Amygdala (tissue), 56 donors: ENCODE measurements around the gene RREB1.
"Not testable (repeated sequence)": the region's sequence is repeated elsewhere in the genome, so short reads cannot be mapped to it uniquely, and the experiment has no call there.

Source experiments
- DNase-seq, 56 donors: peaks; one replicate each; lab custom pipeline; 2025; lab: John Stamatoyannopoulos, UW

Gene RREB1

GRCh38 chr6:7255918-7256317, 148.2 kb downstream of the RREB1 start:
- no peak for DNase-seq

- DNase-seq: no peak
These were observed 149.0 kb downstream of the RREB1 start for GRCh38 chr6:7256785-7257184.

DNA sequence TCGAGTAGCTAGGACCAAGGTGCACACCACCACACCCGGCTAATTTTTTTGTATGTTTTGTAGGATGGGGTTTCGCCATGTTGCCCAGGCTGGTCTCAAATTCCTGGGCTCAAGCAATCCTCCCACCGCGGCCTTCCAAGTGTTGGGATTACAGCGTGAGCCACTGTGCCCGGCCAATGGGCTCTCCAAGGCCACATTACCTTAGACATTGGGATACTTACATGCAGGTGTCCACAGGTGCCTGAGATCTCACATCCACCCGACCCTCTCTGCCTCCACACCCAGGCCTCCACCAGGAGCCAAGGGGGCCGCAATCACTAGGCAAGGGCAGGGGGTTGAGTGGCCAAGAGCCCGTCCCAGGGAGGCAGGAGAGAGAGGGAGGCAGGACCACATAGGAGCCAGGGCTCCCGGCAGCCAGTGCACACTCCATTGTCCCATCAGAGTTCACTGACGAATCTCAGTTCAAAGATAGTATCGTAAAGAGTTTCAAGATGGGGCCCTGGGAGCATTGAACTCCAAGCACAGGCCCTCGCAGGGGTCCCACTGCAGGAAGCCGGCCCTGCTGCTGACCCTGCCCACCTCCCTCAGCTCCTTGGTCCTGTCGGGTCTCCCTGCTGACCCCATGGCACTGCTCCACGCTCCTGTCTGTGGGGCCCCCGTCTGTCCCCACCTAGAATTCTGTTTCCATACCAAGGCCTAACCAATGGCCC, 149.9 kb downstream of the RREB1 start:
- DNase-seq: no peak

DNA sequence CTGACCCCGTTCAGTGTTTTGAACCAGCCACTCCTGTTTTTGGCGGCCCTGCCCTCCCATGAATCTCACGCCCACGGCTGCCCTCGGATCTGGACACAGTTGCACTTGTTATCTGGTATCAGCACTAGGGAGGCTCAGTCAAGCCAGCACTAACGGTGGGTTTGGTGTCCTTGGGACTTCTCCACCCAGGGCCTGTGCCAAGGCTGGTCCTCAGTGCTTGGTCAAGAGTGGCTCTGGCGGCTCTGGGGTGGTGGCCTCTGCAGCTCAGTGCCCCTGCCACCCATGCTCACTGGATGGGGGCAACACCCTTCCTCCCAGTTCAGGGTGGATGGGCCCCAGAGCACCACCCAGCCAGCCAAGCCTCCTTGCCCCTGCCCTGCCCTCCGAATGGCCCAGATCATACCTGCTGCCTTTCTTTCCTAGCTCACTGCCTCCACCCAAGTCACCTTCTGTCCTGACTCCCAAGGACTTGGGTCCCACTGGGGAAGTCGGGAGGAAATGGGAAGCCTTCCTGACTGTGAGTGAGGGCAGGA, 150.5 kb downstream of the RREB1 start:
- no peak for DNase-seq

DNA sequence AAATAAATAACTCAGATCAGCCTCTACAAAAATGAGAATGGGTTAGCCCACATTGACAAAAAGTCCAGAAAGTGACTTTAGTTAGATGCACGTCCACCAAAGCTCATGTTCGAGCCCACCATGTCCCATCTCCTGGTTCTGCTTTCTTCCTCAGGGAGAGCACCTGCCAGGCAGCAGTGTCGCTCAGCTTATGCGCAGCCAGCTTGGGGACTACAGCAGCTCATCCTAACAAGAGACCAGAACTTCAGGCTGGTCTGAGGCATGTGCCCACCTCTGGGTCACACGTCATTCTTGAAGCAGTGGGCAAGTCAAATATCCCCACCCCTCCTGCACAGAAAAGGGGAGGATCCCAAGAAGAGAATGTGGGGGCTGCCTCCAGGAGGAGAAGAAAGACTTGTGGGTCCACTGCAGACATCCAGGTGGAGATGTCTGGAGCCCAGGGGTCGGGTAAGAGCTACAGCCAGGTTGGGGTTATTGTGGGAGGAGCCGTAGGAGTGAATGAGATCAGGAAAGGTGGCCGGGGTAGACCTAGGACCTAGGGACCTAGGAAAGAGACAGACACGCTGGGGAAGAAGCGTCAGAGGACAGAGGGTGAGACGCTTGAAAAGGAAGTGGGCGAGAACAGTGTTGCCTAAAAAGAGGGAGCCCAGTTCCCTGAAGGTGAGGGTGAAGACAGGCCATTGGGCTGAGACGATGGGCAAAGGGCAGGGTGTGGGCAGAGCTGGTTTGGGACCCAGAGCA, 152.7 kb downstream of the RREB1 start:
- no peak for DNase-seq

DNA sequence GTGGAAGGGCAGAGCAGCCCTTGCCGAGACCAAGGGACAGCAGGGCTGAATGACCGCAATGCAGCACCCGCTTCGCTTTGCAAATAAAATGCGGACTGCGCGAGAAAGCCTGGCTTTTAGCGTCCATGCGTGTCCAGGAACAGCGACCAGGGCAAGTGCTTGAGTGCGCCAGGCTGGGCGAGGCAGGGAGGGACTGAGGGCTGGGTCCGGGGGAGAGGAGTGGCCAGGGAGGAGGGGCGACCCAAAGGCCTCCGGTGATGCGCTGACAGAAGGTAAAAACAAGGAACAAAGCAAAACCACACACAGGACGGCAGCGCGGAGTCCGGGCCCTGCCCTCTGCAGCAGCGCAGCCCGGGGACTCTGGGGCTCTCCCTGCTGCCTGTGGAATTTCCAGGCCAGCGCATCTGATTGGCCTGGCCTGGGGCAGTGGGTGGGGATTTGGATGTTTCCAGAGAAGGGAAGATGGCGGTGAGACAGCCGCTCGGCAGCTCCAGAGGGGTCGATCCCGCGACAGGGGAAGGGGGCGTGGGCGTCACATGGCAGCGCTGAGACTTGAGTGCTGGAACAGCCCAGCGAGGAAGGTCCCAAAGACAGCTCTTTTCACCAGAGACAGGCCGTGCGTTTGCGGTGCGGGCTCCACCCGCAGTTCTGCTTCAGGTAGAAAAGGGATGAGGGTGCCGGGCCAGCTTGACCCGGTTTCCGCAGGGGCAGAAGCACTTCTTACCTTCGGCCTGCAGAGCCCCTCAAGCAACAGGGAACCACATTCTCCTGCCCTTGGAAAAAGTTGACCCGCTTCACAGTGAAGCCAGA, 153.5 kb downstream of the RREB1 start:
- DNase-seq: peak in 54 of 56 donors; percentile 19 to 86 (median 66)

GRCh38 chr6:7261852-7262461, 154.2 kb downstream of the RREB1 start:
- peak in 2 of 56 donors; percentile 25 to 34 for DNase-seq

- DNase-seq: no peak
These were observed 155.2 kb downstream of the RREB1 start for GRCh38 chr6:7262746-7263518.

DNA sequence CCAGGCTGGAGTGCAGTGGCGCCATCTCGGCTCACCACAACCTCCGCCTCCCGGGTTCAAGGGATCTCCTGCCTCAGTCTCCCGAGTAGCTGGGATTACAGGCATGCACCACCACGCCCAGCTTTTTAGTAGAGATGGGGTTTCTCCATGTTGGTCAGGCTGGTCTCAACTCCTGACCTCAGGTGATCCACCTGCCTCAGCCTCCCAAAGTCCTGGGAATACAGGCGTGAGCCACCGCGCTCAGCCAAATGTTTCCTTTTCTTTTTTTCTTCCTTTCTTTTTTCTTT, 155.7 kb downstream of the RREB1 start:
- DNase-seq: not testable (repeated sequence)

- DNase-seq: no peak
These were observed 156.3 kb downstream of the RREB1 start for GRCh38 chr6:7264041-7264440.

DNA sequence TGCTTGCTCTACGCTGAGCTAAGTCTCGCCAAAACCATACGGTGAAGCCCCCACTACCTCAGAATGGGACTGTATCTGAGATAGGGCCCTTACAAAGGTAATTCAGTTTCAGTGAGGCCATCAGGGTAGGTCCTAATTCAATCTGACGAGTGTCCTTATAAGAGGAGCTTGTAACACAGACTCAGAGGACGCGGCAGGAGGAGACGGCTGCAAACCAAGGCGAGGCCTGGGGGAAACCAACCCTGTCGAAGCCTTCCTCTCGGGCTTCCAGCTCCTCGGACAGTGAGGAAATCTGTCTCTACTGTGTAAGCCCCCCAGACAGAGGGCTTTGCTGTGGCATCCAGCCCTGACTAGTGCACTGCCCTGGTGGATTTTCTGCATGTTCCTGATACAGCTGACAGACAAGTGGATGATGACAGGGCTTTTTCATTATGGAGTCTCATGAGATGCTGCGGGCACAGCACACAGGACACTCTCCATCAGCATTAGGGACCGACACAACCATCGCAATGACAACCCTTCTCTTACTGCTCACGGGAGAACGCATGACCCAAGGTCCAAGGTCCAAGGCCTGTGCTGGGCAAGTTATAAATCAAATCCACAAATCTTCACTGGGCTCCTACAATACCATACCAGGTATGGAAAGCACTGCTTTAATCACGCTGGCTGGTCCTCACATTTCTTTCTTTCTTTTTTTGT, 157.1 kb downstream of the RREB1 start:
- DNase-seq: no peak

DNA sequence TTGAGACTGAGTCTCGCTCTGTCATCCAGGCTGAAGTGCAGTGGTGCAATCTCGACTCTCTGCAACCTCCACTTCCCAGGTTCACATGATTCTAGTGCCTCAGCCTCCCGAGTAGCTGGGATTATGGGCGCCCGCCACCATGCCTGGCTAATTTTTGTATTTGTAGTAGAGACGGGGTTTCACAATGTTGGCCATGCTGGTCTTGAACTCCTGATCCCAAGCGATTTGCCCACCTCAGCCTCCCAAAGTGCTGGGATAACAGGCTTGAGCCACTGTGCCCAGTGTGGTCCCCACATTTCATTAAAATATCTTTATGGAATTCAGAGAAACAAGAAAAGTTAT, 157.6 kb downstream of the RREB1 start:
- not testable (repeated sequence) for DNase-seq

DNA sequence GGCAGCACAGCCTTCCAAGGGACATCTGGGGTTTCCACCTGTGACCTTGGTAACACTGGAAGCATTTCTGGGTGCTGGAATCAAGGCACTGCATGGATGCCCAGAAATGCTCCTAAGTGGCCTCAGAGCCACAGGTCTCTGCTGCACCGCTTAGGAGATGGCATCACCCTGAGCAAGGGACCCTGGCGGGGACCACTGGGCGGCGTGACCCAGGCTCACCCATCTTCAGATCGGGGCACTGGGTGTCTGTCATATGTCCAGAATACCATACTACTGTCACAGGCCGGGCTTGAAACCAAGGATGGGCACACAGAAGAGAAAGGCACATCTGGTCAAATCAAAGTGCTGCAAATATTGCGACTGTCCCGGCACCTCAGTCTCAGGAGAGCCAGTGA, 159.3 kb downstream of the RREB1 start:
- no peak for DNase-seq

GRCh38 chr6:7267466-7268091, 159.8 kb downstream of the RREB1 start:
- DNase-seq: peak in 46 of 56 donors; percentile 14 to 85 (median 62)

DNA sequence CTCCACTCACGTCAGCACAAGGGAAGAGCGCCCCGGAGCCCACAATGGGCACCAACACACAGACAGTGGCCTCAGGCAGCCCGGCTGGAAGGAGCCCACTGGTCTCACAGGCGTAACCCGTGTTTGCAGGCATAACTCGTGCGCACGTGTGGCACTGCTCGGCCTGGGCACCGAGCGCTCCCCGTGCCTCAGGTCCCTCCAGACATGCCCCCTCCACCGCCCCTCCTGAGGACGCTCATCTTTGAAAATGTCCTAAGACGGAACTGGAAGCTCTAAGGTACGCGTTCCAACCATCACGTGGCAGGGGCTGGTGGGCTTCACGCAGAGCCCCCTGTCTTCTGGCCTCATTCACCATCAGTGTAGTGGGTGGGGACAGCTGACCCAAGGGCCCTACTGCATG, 160.6 kb downstream of the RREB1 start:
- no peak for DNase-seq

DNA sequence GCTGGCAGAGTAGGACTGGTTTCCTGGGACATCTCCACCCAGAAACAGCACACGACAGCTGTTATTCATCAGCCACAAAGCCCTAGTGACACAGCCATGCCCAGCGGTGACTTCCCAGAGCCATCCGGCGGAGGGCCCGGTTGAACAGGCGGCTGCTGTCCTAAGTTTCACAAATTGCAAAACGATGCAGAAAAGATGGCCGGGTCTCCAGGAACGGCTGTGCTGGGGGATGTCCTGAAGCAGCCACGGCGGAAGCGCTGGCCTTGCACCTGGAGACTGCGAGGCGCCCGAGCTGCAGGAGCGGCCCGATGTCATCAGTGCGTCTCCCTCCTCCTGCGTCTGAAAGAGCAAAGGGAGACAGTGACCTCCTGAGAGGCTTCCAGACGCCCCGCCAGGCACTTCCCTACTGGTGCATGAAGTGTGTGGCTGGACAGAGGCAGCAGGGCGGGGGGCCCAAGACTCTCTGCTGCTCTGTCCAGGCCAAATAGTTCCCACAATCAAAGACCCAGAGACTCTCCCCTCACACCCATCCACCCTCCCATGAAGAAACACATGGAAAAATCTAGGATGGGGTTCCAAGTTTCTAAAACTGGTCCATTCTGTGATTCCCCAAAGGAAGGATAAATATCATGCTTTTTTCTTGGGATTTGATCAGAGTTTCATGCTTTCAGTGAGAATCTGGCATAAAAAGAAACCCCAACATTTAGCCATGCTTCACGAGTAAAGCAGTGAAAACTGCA, 161.2 kb downstream of the RREB1 start:
- no peak for DNase-seq

GRCh38 chr6:7269816-7270215, 162.1 kb downstream of the RREB1 start:
- no peak for DNase-seq
